Fibroblast of pulmonary artery (primary cell): ENCODE measurements around the gene TENM3.
"Not testable (repeated sequence)": the region's sequence is repeated elsewhere in the genome, so short reads cannot be mapped to it uniquely, and the experiment has no call there.

Experiments
- DNase-seq: peaks from one replicate; pipeline ENCODE4 v3.0.0-alpha.2; 2010; ENCODE audit warnings: low read depth
- H3K4me3 ChIP-seq: replicated peaks from 2 replicates; pipeline ENCODE4 v1.5.1; 2011; ENCODE audit warnings: low read depth, mild to moderate bottlenecking, control low read depth, low read length, moderate library complexity
- CTCF ChIP-seq: IDR thresholded peaks from 2 replicates; pipeline ENCODE4 v1.5.1; 2011; ENCODE audit warnings: mild to moderate bottlenecking, control low read depth, low read length, inconsistent platforms; ENCODE audit errors: missing control alignments

Gene TENM3

GRCh38 chr4:182235021-182235795 lies 8.0 kb upstream of the TENM3 start:
- TF ChIP-seq CTCF, result no peak
- DNase-seq, result no peak
- H3K4me3 ChIP-seq, result no peak overlapping the region

- DNase-seq, result no peak
- no peak for TF ChIP-seq CTCF
- no peak overlapping the region for H3K4me3 ChIP-seq
Measured at GRCh38 chr4:182236186-182236585, 7.0 kb upstream of the TENM3 start.

- not testable (repeated sequence) for H3K4me3 ChIP-seq, DNase-seq
Measured at GRCh38 chr4:182237010-182237409, 6.2 kb upstream of the TENM3 start.

GRCh38 chr4:182238355-182238931 lies 4.8 kb upstream of the TENM3 start:
- no peak overlapping the region for H3K4me3 ChIP-seq
- no peak for TF ChIP-seq CTCF
- no peak for DNase-seq

GRCh38 chr4:182240161-182241130 lies 2.8 kb upstream of the TENM3 start:
- H3K4me3 ChIP-seq, result no peak overlapping the region
- peak; percentile 57 for DNase-seq
- no peak for TF ChIP-seq CTCF

- DNase-seq, H3K4me3 ChIP-seq: not testable (repeated sequence)
Measured at GRCh38 chr4:182242260-182242659, 942 bp upstream of the TENM3 start.

GRCh38 chr4:182242787-182243186 lies 415 bp upstream of the TENM3 start:
- TF ChIP-seq CTCF, result no peak
- DNase-seq, result peak; percentile 59
- H3K4me3 ChIP-seq, result no peak overlapping the region
